NCI-H748 (cell line): ENCODE data around the gene CACNG3.
"Not testable (repeated sequence)": the region's sequence is repeated elsewhere in the genome, so short reads cannot be mapped to it uniquely, and the experiment has no call there.

Source experiments
- DNase-seq: peaks from one replicate; lab custom pipeline; 2025; ENCODE audit not compliant: unreplicated experiment; lab: John Stamatoyannopoulos, UW

CACNG3 gene

DNA sequence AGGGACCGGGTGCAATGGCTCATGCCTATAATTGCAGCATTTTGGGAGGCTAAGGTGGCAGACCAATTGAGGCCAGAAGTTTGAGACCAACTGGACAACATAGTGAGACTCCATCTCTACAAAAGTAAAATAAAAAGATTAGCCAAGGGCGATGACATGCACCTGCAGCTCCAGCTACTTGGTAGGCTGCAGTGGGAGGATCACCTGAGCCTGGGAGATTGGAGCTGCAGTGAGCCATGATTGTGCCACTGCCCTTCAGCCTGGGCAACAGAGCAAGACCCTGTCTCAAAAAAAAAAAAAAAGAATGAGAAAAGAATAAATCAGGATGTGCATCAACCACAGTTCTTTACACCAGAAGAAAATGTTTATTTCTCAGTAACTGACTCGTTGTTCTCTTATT lies 76.0 kb downstream of the CACNG3 start:
- DNase-seq, result no peak

GRCh38 chr16:24332582-24333090 lies 76.5 kb downstream of the CACNG3 start:
- no peak for DNase-seq

DNA sequence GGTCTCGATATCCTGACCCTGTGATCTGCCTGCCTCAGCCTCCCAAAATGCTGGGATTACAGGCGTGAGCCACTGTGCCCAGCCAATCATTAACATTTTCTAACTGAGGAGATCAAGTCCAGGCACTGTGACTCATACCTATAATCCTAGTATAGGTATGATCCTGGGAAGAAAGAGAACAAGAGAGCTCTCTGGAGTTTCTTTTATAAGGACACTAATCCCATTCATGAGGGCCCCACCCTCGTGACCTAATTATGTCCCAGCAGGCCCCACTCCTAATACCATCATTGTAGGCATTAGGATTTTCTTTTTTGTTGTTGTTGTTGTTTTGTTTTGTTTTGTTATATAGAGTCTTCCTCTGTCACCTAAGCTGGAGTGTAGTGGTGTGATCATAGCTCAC lies 80.4 kb downstream of the CACNG3 start:
- no peak for DNase-seq

DNA sequence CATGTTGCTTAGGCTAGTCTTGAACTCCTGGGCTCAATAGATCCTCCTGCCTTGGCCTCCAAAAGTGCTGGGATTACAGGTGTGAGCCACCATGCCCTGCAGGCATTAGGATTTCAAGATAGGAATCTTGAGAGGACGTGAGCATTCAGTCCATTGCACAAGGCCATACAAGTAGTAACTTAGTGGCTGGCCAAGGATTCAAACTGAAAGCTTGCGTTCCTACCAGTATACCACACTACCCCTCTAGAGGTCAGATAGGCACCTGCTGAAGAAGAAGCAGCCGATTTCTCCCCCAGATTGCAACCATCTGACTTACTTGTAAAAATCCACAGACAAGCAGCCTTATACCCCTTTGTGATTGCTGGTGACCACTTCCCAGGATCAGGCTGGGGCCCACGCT lies 80.9 kb downstream of the CACNG3 start:
- DNase-seq, result no peak

DNA sequence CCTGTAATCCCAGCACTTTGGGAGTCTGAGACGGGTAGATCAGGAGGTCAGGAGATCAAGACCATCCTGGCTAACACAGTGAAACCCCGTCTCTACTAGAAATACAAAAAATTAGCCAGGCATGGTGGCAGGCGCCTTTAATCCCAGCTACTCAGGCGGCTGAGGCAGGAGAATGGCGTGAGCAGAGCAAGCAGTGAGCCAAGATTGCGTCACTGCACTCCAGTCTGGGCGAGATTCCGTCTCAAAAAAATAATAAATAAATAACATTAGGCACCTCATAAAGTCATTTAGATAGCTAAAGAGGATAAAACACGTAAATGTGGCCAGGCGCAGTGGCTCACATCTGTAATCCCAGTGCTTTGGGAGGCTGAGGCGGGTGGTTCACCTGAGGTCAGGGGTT lies 87.7 kb downstream of the CACNG3 start:
- DNase-seq, result not testable (repeated sequence)

DNA sequence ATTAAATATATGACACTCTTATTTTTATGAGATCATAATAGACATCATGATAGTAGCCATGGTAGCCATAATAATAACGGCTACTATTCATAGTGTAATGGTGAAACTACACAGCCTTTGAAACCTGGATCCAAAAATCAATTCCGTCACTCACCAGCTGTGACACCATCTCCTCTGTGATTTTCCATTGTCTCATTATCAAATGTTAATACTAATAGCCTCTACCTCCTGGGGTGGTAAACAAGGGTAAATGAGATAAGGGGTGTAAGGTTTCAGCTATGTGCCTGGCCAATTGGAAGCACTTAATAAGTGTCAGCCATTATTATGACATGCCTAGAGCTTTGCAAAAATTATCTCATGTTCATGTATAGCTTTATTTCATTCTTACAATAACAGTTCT lies 88.6 kb downstream of the CACNG3 start:
- DNase-seq, result peak; percentile 72

DNA sequence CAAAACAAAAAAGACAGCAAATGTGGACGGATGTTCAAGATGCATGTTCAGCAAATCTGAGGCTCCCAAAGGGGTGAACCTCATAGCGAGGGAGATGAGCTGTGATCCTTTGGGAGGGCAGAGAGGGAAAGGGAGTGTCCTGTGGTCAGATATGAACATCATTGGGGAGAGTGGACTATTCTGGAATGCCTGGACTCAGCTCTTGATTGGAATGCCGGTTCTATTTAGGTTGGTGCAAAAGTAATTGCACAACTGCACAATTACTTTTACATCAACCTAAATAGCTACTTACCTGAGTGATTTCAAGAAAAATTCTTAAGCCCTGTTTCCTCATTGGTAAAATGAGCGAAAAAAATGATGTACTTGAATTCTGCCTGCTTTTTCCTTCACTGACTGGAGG lies 89.6 kb downstream of the CACNG3 start:
- no peak for DNase-seq

DNA sequence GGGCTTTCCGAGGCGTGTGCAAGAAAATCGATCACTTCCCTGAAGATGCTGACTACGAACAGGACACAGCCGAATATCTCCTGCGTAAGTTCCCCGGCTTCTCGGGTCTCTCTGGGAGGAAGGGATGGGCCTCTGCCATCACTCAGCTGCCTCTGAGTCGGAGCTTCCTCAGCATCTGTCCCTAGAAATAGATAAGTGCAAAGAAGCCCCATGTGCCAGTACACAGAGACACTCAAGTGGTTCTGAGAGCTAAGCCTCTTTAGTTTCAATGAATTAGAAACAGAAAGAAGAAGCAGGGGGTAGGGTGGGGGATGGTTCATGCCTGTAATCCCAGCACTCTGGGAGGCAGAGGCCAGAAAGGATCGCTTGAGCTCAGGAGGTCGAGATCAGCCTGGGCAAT lies 90.6 kb downstream of the CACNG3 start:
- DNase-seq, result no peak

DNA sequence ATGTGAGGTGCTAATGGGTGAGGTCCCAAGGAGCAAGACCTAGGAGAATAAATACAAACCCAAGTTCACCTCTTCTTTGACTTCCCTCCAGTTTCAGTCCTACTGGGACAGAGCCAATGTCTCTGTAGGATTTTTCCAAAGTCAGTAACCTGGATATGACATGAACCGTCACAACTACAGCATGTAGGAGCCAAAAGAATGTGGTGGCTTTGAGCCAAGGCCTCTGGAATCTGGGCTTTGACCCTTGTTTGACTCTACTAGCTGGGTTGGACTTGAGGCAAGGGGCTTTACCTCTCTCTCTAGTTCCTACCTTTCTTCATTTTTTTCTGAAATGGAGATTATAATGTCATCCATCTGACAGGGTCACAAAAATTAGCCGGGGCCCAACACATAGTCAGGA lies 91.4 kb downstream of the CACNG3 start:
- DNase-seq, result no peak

DNA sequence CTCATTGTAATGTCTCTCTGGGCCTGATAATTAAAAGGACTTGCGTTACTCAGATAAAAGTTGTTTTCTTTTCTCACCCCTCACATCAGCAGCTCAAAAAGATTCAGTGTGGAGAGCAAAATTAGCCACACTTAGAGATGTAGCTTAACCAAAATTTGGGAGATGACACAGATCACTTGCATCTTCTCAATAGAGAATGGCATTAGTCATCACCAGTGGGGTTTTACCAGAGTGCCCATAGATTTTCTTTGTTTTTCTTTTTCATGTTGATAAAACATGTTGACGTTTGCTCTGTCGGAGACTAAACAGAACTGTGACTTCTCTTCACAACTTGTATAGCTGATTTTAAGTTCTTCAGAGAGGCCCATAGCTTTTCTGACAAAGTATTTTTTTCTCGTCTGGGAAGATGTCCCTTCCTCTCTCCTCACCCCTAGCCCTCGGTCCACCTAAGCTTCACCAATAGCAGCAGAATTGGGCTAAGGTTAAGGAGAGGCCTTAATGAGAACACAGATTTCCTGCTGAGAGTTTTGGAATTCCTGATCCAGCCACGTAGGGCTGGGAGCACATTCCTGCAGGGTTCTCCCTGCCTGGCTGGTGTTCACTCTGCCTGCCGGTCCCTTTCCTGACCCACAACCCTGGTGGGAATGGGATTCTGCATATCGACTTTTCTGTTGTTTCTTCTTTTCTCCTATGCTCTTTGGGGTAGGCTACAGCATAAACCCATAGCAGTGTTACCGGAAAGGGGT lies 92.6 kb downstream of the CACNG3 start:
- no peak for DNase-seq

GRCh38 chr16:24349320-24349719 lies 93.2 kb downstream of the CACNG3 start:
- no peak for DNase-seq

- no peak for DNase-seq
These were observed 96.6 kb downstream of the CACNG3 start for GRCh38 chr16:24352746-24353145.

- DNase-seq, result no peak
These were observed 97.5 kb downstream of the CACNG3 start for GRCh38 chr16:24353622-24354021.

DNA sequence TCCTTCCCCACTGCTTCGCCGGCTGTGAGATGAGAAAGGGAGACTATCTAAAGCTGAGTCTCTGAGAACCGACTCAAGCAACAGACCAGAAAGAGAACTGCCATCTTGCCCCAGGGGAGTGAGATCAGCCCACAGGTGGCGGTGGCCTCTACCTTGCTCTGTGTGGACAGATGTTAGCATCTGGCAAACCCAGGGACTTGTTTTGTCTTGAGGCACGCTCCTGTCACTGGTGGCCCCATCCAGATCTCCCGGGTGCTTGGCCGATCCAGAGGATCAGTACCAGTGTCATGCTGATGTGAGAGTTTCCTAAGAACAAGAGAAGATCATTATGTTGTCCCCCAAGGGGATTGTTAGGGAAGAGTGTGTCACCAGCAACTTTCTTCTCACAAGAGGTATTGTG lies 101.4 kb downstream of the CACNG3 start:
- no peak for DNase-seq

DNA sequence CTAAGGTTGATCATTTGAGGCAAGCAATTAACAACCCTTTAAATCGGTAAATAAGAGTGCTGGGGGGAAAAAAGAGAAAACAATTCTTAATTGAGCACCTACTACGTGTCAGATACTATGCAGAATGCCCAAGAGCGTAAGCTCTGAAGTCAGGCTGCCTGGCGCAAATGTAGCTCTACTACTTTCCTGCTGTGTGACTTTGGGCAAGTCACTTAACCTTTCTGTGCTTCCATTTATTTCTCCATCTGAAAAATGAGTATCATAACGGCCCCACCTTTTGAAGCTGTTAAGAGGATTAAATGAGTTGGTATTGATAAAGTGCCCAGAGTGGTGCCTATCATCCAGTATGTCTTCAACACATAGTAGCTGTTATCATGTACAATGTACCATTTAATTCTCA lies 102.0 kb downstream of the CACNG3 start:
- DNase-seq, result no peak

DNA sequence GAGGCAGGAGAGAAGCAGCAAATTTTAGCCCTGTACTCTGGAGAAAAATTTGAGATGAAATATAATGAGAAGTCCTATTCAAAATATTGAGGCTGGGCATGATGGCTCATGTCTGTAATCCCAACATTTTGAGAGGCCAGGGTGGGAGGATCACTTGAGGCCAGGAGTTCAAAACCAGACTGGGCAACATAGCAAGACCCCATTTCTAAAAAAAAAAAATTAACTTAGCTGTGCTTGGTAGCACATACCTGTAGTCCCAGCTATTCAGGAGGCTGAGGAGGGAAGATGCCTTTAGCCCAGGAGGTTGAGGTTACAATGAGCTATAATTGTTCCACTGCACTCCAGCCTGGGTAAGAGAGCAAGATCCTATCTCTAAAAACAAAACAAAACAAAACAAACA lies 103.4 kb downstream of the CACNG3 start:
- DNase-seq, result no peak

DNA sequence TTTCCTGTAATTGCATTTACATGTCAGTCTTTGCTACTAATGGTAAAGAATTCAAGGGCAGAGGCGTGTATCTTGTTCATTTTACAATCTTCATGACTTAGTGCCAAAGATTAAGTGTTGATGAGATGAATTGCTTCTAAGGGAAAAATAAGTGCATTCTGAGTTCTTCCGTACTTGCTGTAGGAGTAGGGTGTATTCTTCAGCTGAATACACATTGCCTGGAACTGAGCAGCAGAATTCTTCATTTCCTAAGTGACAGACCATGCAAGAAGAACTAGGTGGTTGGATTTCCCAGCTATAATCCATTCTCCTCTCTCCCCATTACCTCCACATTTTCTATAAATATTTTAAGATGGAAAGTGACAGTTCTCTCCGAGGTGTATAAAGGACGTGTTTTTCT lies 104.8 kb downstream of the CACNG3 start:
- DNase-seq, result no peak

DNA sequence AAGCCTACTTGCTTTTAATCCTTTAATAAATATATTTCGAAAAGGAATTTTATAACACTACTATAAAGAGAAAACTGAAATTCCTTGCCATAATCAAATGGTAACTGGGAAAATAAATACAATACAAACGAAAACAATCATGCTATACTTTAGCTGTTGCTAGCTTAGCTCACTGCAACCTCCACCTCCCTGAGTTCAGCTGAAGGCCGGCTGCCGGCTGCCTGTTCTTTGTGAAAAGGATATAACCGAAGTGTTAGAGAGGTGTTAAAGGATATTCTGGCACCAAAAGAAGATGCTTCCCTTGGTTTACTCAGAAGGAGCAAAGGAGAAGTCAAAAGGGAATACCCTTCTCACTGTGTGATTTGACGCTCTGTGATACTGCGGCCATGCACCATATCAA lies 108.5 kb downstream of the CACNG3 start:
- no peak for DNase-seq

- DNase-seq, result peak; percentile 69
These were observed 111.1 kb downstream of the CACNG3 start for GRCh38 chr16:24367186-24367710.

DNA sequence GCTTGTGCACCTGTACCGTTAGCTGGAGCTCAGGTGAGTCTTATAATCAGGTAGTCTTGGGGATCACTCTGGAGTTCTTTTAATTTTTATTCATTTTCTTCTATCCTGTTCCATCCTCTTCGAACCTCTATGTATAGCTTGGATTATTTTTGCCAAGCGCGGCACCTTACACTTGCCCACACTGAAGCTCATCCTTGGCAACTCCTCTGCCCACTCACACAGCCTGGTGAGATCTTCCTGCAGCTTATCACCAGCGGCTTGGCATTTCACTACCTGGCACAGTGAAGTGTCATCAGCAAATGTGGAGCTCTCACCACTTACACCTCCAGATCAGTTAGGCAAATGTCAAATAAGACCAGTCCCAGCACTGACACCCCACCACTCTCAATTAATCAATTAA lies 116.7 kb downstream of the CACNG3 start:
- DNase-seq, result no peak

DNA sequence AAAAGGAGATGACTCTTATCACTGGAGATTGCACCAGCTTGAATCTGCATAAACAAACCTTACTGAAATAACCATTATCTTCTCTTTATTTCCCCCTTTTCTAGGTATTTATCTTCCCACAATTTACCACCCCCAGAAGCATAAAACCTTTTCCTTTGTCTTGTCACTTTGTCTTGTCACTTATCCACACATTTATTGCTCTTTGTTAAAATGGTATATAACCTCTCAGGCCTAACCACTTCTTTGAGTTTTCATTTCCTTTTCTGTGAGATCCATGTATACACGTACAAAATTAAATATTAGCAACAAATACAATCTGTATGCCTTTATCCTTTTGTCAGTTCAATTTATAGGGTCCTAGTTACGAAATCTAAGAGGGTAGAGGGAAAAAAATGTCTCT lies 122.9 kb downstream of the CACNG3 start:
- no peak for DNase-seq

- no peak for DNase-seq
These were observed 125.5 kb downstream of the CACNG3 start for GRCh38 chr16:24381470-24382118.
